Measurements from ENCODE around the gene MAP6.

- TF ChIP-seq CTCF (IDR thresholded peaks at IDR 0.05; ENCODE audit: insufficient read depth, low read length, poor library complexity, severe bottlenecking) = no peak
- TF ChIP-seq EZH2phosphoT487 (conservative IDR thresholded peaks at IDR 0.05; ENCODE audit: low read length) = no peak
These were observed 35.9 kb downstream of the MAP6 start for GRCh38 chr11:75632962-75633361.

All from SU-DHL-6 (cell line).